ENCODE measurements around the gene SF3B3.
A peak's percentile ranks its signal among the peaks of the same experiment; 100 is the strongest.

The SF3B3 gene

GRCh38 chr16:70540994-70541393 is 17.4 kb downstream of the SF3B3 start:
- peaks cover 98% of the 10 kb centered on the region for H3K36me3 ChIP-seq (ENCODE audit: control insufficient read depth, insufficient read depth, low read length)
- H3K9ac ChIP-seq (ENCODE audit: low read depth, low read length) = no peak overlapping the region

GRCh38 chr16:70544548-70544947 is 20.9 kb downstream of the SF3B3 start:
- H3K4me3 ChIP-seq (ENCODE audit: low read depth, low read length) = no peak overlapping the region
- peaks cover 98% of the 10 kb centered on the region for H3K36me3 ChIP-seq (ENCODE audit: control insufficient read depth, insufficient read depth, low read length)
- H3K27ac ChIP-seq (ENCODE audit: low read depth, low read length) = no peak overlapping the region
- H3K9ac ChIP-seq (ENCODE audit: low read depth, low read length) = no peak overlapping the region
- H3K4me1 ChIP-seq (ENCODE audit: control insufficient read depth, insufficient read depth, low read length) = no peaks in the 10 kb centered on the region
- no peaks in the 10 kb centered on the region for H3K9me3 ChIP-seq (ENCODE audit: control insufficient read depth, insufficient read depth, low read length)
- H3K27me3 ChIP-seq (ENCODE audit: control insufficient read depth, insufficient read depth, low read length) = no peaks in the 10 kb centered on the region

More at GRCh38 chr16:70540994-70541393, 17.4 kb downstream of the SF3B3 start:
- no peak overlapping the region for H3K27ac ChIP-seq (ENCODE audit: low read depth, low read length)
- H3K9me3 ChIP-seq (ENCODE audit: control insufficient read depth, insufficient read depth, low read length) = no peaks in the 10 kb centered on the region
- H3K4me3 ChIP-seq (ENCODE audit: low read depth, low read length) = no peak overlapping the region
- H3K27me3 ChIP-seq (ENCODE audit: control insufficient read depth, insufficient read depth, low read length) = no peaks in the 10 kb centered on the region
- H3K4me1 ChIP-seq (ENCODE audit: control insufficient read depth, insufficient read depth, low read length) = no peaks in the 10 kb centered on the region

DNA sequence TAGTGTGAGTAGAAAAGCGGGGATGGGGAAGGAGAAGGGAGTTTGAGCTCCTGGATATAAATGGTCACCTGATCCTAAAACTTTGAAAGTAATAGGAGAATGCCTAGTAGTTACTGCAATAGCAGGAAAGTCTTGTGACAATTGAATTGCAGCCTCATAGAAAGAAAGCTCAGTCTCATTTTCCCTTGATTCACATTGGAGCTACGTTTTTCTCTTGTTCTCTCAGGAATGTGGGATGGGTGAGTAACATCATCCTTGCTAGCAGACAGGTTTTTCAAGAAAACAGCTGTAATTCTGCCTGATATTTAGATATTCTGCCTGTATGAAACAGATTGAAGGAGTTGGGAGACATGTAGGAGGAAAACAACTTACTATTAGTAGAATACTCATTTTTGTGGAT is 25.3 kb downstream of the SF3B3 start:
- H3K27ac ChIP-seq (ENCODE audit: low read depth, low read length) = no peak overlapping the region
- peaks cover 6% of the 10 kb centered on the region for H3K4me1 ChIP-seq (ENCODE audit: control insufficient read depth, insufficient read depth, low read length)
- no peaks in the 10 kb centered on the region for H3K27me3 ChIP-seq (ENCODE audit: control insufficient read depth, insufficient read depth, low read length)
- H3K4me3 ChIP-seq (ENCODE audit: low read depth, low read length) = no peak overlapping the region
- no peak overlapping the region for H3K9ac ChIP-seq (ENCODE audit: low read depth, low read length)
- no peaks in the 10 kb centered on the region for H3K9me3 ChIP-seq (ENCODE audit: control insufficient read depth, insufficient read depth, low read length)
- H3K36me3 ChIP-seq (ENCODE audit: control insufficient read depth, insufficient read depth, low read length) = peaks cover 98% of the 10 kb centered on the region

GRCh38 chr16:70550082-70550481 is 26.5 kb downstream of the SF3B3 start:
- Histone ChIP-seq H3K27me3 (ENCODE audit: control insufficient read depth, insufficient read depth, low read length) (no peaks in the 10 kb centered on the region), H3K27ac (ENCODE audit: low read depth, low read length) (no peak overlapping the region), H3K4me1 (ENCODE audit: control insufficient read depth, insufficient read depth, low read length) (peaks cover 7% of the 10 kb centered on the region), H3K9ac (ENCODE audit: low read depth, low read length) (no peak overlapping the region), H3K4me3 (ENCODE audit: low read depth, low read length) (no peak overlapping the region), H3K9me3 (ENCODE audit: control insufficient read depth, insufficient read depth, low read length) (no peaks in the 10 kb centered on the region), H3K36me3 (ENCODE audit: control insufficient read depth, insufficient read depth, low read length) (peaks cover 98% of the 10 kb centered on the region)

DNA sequence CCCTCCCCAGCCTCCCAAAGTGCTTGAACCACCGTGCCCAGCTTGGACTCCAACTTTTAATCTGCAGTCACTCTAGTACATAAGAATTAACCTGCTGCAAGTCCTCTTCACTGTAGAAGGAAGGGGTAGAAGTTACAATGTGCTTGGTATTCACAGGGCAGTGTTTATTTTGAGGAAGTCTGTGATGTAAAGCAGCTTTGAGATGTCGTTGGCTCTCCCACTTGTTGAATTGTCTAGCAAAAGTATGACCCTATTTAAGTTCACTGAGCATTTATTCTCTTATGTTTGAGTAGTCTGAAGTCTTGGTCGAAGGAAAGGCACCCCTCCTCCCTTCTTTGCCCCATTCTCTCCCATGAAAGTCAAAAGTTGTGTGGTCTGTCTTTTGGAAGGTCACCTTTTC is 28.2 kb downstream of the SF3B3 start:
- H3K27me3 ChIP-seq (ENCODE audit: control insufficient read depth, insufficient read depth, low read length) = no peaks in the 10 kb centered on the region
- H3K4me3 ChIP-seq (ENCODE audit: low read depth, low read length) = no peak overlapping the region
- no peak overlapping the region for H3K27ac ChIP-seq (ENCODE audit: low read depth, low read length)
- H3K4me1 ChIP-seq (ENCODE audit: control insufficient read depth, insufficient read depth, low read length) = peaks cover 7% of the 10 kb centered on the region
- peaks cover 99% of the 10 kb centered on the region for H3K36me3 ChIP-seq (ENCODE audit: control insufficient read depth, insufficient read depth, low read length)
- no peaks in the 10 kb centered on the region for H3K9me3 ChIP-seq (ENCODE audit: control insufficient read depth, insufficient read depth, low read length)
- H3K9ac ChIP-seq (ENCODE audit: low read depth, low read length) = no peak overlapping the region

DNA sequence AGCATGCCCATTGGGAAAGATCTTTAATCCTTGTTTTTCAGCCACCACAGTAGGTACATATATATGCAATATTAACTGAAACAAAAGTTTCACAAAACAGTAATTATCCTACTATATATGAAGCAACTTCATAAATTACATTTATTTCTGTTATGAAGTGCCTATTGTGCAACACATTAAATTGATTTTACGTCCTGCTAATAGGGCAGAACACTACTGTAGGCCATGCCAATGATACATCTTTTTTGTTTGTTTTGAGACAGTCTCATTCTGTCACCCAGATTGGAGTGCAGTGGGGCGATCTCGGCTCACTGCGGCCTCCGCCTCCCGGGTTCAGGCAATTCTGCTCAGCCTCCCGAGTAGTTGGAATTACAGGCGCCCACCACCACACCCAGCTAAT is 29.1 kb downstream of the SF3B3 start:
- H3K4me3 ChIP-seq (ENCODE audit: low read depth, low read length) = no peak overlapping the region
- H3K9me3 ChIP-seq (ENCODE audit: control insufficient read depth, insufficient read depth, low read length) = no peaks in the 10 kb centered on the region
- H3K4me1 ChIP-seq (ENCODE audit: control insufficient read depth, insufficient read depth, low read length) = peaks cover 7% of the 10 kb centered on the region
- peaks cover 99% of the 10 kb centered on the region for H3K36me3 ChIP-seq (ENCODE audit: control insufficient read depth, insufficient read depth, low read length)
- H3K27ac ChIP-seq (ENCODE audit: low read depth, low read length) = no peak overlapping the region
- no peaks in the 10 kb centered on the region for H3K27me3 ChIP-seq (ENCODE audit: control insufficient read depth, insufficient read depth, low read length)
- H3K9ac ChIP-seq (ENCODE audit: low read depth, low read length) = no peak overlapping the region

DNA sequence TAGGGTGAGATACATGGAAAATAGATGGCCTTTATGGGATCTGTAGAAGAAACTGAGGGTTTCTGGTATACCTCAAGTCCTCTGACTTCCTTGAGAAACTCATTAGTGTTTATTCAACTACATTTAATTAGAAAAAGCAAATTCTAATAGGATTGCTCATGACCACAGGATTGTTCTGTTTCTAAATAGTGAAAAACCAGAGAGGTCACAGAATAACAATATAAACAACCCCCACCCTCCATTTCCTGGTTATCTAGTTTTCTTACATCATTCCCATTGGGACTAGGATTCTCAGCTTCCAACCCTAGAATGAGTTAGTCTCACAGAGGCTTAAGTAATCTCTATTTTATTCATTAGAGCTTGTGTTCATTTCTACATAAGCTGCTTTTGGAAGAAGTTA is 30.0 kb downstream of the SF3B3 start:
- Histone ChIP-seq H3K27ac (ENCODE audit: low read depth, low read length) (peak overlapping the region; percentile 5), H3K4me3 (ENCODE audit: low read depth, low read length) (no peak overlapping the region), H3K4me1 (ENCODE audit: control insufficient read depth, insufficient read depth, low read length) (peaks cover 7% of the 10 kb centered on the region), H3K9me3 (ENCODE audit: control insufficient read depth, insufficient read depth, low read length) (no peaks in the 10 kb centered on the region), H3K36me3 (ENCODE audit: control insufficient read depth, insufficient read depth, low read length) (peaks cover 99% of the 10 kb centered on the region), H3K9ac (ENCODE audit: low read depth, low read length) (no peak overlapping the region), H3K27me3 (ENCODE audit: control insufficient read depth, insufficient read depth, low read length) (no peaks in the 10 kb centered on the region)

- H3K27me3 ChIP-seq (ENCODE audit: control insufficient read depth, insufficient read depth, low read length) = no peaks in the 10 kb centered on the region
- H3K9ac ChIP-seq (ENCODE audit: low read depth, low read length) = no peak overlapping the region
- H3K4me1 ChIP-seq (ENCODE audit: control insufficient read depth, insufficient read depth, low read length) = peaks cover 7% of the 10 kb centered on the region
- peaks cover 99% of the 10 kb centered on the region for H3K36me3 ChIP-seq (ENCODE audit: control insufficient read depth, insufficient read depth, low read length)
- no peak overlapping the region for H3K4me3 ChIP-seq (ENCODE audit: low read depth, low read length)
- H3K9me3 ChIP-seq (ENCODE audit: control insufficient read depth, insufficient read depth, low read length) = no peaks in the 10 kb centered on the region
- H3K27ac ChIP-seq (ENCODE audit: low read depth, low read length) = no peak overlapping the region
Measured at GRCh38 chr16:70556063-70556462, 32.4 kb downstream of the SF3B3 start.

DNA sequence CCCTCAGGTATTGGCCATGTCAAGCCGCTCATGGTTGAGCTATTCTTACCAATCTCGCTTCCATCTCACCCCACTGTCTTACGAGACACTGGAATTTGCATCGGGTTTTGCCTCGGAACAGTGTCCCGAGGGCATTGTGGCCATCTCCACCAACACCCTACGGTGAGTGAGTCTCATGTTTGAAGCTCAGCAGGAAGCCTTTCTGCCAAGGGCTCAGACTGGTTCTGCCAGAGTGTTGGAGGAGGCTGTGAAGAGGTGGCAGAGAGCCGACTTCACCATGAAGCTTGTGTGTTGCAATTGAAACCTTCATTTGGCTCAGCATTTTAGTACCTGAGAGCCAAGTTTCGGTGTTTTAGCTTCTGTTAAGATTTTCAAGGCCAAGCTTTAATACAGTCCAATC is 38.0 kb downstream of the SF3B3 start:
- Histone ChIP-seq H3K4me1 (ENCODE audit: control insufficient read depth, insufficient read depth, low read length) (no peaks in the 10 kb centered on the region), H3K9ac (ENCODE audit: low read depth, low read length) (no peak overlapping the region), H3K36me3 (ENCODE audit: control insufficient read depth, insufficient read depth, low read length) (peaks cover 99% of the 10 kb centered on the region), H3K9me3 (ENCODE audit: control insufficient read depth, insufficient read depth, low read length) (no peaks in the 10 kb centered on the region), H3K27me3 (ENCODE audit: control insufficient read depth, insufficient read depth, low read length) (no peaks in the 10 kb centered on the region), H3K4me3 (ENCODE audit: low read depth, low read length) (no peak overlapping the region), H3K27ac (ENCODE audit: low read depth, low read length) (no peak overlapping the region)

DNA sequence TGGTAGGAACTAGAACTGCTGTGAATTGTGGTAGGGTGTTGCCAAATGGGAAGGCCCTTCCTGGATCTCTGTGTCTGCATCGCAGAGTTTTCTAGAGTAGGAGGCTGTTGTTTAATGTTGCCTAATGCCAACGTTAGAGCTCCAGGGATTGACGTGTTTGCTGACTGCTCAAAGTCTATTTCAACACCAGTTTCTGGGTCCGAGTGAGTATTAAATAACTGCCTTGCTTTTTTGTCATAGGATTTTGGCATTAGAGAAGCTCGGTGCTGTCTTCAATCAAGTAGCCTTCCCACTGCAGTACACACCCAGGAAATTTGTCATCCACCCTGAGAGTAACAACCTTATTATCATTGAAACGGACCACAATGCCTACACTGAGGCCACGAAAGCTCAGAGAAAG is 40.0 kb downstream of the SF3B3 start:
- no peaks in the 10 kb centered on the region for H3K4me1 ChIP-seq (ENCODE audit: control insufficient read depth, insufficient read depth, low read length)
- peaks cover 99% of the 10 kb centered on the region for H3K36me3 ChIP-seq (ENCODE audit: control insufficient read depth, insufficient read depth, low read length)
- H3K9me3 ChIP-seq (ENCODE audit: control insufficient read depth, insufficient read depth, low read length) = no peaks in the 10 kb centered on the region
- no peak overlapping the region for H3K9ac ChIP-seq (ENCODE audit: low read depth, low read length)
- H3K27ac ChIP-seq (ENCODE audit: low read depth, low read length) = no peak overlapping the region
- no peaks in the 10 kb centered on the region for H3K27me3 ChIP-seq (ENCODE audit: control insufficient read depth, insufficient read depth, low read length)
- no peak overlapping the region for H3K4me3 ChIP-seq (ENCODE audit: low read depth, low read length)

- H3K27me3 ChIP-seq (ENCODE audit: control insufficient read depth, insufficient read depth, low read length) = no peaks in the 10 kb centered on the region
- no peak overlapping the region for H3K4me3 ChIP-seq (ENCODE audit: low read depth, low read length)
- no peaks in the 10 kb centered on the region for H3K4me1 ChIP-seq (ENCODE audit: control insufficient read depth, insufficient read depth, low read length)
- H3K9me3 ChIP-seq (ENCODE audit: control insufficient read depth, insufficient read depth, low read length) = no peaks in the 10 kb centered on the region
- H3K36me3 ChIP-seq (ENCODE audit: control insufficient read depth, insufficient read depth, low read length) = peaks cover 99% of the 10 kb centered on the region
- H3K9ac ChIP-seq (ENCODE audit: low read depth, low read length) = no peak overlapping the region
- no peak overlapping the region for H3K27ac ChIP-seq (ENCODE audit: low read depth, low read length)
Measured at GRCh38 chr16:70565053-70565452, 41.4 kb downstream of the SF3B3 start.
